ENCODE data around the gene HSPB8. TPM values are rescaled to one million over a fixed set of nuclear protein-coding genes. Genes with fewer than 3 reads are reported as not detected.

HSPB8 gene
- total RNA-seq, result 100 to 1,000 TPM in 1 of 3 donors, 10 to 100 TPM in 1, 1 to 10 TPM in 1; 4.7 to 232 (median 10.4) TPM
- long read RNA-seq, donor 1, transcript HSPB8-201 (3 exons, 2,152 nt), result major isoform, 671 of 684 reads
- long read RNA-seq, donor 1, partial matches to known transcripts, result 0 of 684 reads
- long read RNA-seq, donor 1, other reads (novel, unspliced or antisense), result 13 of 684 reads
- long read RNA-seq, donor 2, transcript HSPB8-201 (3 exons, 2,152 nt), result major isoform, 26 of 28 reads
- long read RNA-seq, donor 2, partial matches to known transcripts, result 0 of 28 reads
- long read RNA-seq, donor 2, other reads (novel, unspliced or antisense), result 2 of 28 reads

GRCh38 chr12:119178544-119179334 lies at the start of gene HSPB8:
HSPB8 (plus strand) TSS chr12:119178931; CDS start chr12:119179313, 382 bp downstream.
- DNase-seq (peak; percentile 55 to 82 (median 68)), ATAC-seq (peak; percentile 75)
- H3K36me3 ChIP-seq (ENCODE audit: low read depth), result no peaks in the 10 kb centered on the region
- H3K4me3 ChIP-seq, result no peak within 1 kb of the TSS
- no peaks in the 10 kb centered on the region for H3K9me3 ChIP-seq
- H3K4me1 ChIP-seq (ENCODE audit: low read depth), result peaks cover 2% of the 10 kb centered on the region
- intact Hi-C loops (cut with DNase I, micrococcal nuclease), result no loop called here
- no peak for TF ChIP-seq CTCF (IDR thresholded peaks at IDR 0.05)

GRCh38 chr12:119129827-119130434 lies 48.8 kb upstream of the HSPB8 start:
- intact Hi-C loops (cut with DNase I, micrococcal nuclease), result no loop called here
- H3K4me3 ChIP-seq, result no peak overlapping the region
- H3K4me1 ChIP-seq (ENCODE audit: low read depth), result no peaks in the 10 kb centered on the region
- TF ChIP-seq CTCF (IDR thresholded peaks at IDR 0.05), result no peak
- no peak for DNase-seq
- H3K9me3 ChIP-seq, result peaks cover 2% of the 10 kb centered on the region
- ATAC-seq, result no peak
- no peaks in the 10 kb centered on the region for H3K36me3 ChIP-seq (ENCODE audit: low read depth)

GRCh38 chr12:119130523-119130922 lies 48.2 kb upstream of the HSPB8 start:
- no peak for TF ChIP-seq CTCF (IDR thresholded peaks at IDR 0.05)
- Histone ChIP-seq H3K4me1 (ENCODE audit: low read depth) (no peaks in the 10 kb centered on the region), H3K36me3 (ENCODE audit: low read depth) (no peaks in the 10 kb centered on the region), H3K9me3 (peaks cover 2% of the 10 kb centered on the region), H3K4me3 (no peak overlapping the region)
- intact Hi-C loops (cut with DNase I, micrococcal nuclease), result no loop called here
- no peak for DNase-seq
- ATAC-seq, result no peak

GRCh38 chr12:119134284-119135072 lies 44.3 kb upstream of the HSPB8 start:
- Histone ChIP-seq H3K9me3 (peaks cover 2% of the 10 kb centered on the region), H3K36me3 (ENCODE audit: low read depth) (no peaks in the 10 kb centered on the region), H3K4me1 (ENCODE audit: low read depth) (no peaks in the 10 kb centered on the region), H3K4me3 (no peak overlapping the region)
- no peak for TF ChIP-seq CTCF (IDR thresholded peaks at IDR 0.05)
- no peak for ATAC-seq
- intact Hi-C loops (cut with DNase I, micrococcal nuclease), result no loop called here
- no peak for DNase-seq

GRCh38 chr12:119136811-119137410 lies 41.8 kb upstream of the HSPB8 start:
- DNase-seq, result no peak
- Histone ChIP-seq H3K4me3 (no peak overlapping the region), H3K36me3 (ENCODE audit: low read depth) (no peaks in the 10 kb centered on the region), H3K9me3 (peaks cover 2% of the 10 kb centered on the region), H3K4me1 (ENCODE audit: low read depth) (no peaks in the 10 kb centered on the region)
- intact Hi-C loops (cut with DNase I, micrococcal nuclease), result no loop called here
- no peak for TF ChIP-seq CTCF (IDR thresholded peaks at IDR 0.05)
- no peak for ATAC-seq

Data from mucosa of descending colon (tissue), 3 donors.